ENCODE data around the gene PRPSAP1.

Gene PRPSAP1

DNA sequence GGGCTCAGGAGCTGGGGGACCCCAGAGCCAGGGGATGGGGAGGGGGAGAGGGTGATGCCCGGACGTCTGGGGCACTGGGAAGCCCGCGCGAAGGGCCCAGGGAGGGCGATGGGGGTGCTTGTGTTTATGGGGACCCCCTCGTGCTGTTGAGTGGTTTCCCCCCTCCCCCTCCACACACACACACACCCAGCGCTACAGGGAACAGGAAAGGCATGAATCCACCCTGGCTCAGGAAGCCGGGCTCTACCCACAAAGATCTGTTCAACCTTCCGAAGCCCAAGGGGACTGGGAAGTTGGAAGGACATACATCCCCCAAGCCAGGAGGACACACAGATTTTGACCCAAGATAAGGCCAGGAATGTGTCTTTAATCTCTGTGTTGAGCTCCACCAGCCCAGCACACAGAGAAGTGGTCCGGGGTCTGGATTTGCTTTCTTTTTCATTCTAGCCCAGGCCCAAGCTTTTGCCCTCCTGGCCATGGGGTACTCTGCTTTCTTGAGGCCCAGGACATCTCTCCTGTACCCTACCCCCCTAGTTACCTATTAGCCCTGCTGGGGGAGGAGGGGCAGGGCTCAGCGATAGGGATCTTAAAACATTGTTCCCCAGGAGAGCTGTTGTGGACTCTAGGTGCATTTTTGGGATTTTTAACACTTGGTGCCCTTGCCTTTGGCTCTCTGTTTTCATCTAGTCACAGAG is 87.3 kb downstream of the PRPSAP1 start:
- no peaks in the 10 kb centered on the region for H3K27me3 ChIP-seq (replicated peaks in 2 of 5; ENCODE audit: control insufficient read depth in 4 of 5, insufficient read depth in 5 of 5, low read length in 4 of 5)
- H3K9me3 ChIP-seq (ENCODE audit: control extremely low read depth in 1 of 5, control insufficient read depth in 4 of 5, insufficient read depth in 2 of 5, low read depth in 1 of 5, low read length in 4 of 5), result no peaks in the 10 kb centered on the region
- POLR2A ChIA-PET, result interaction anchor here (0.8 kb wide), 1 partner anchor 12 kb away, joined by 3 read pairs; no protein-coding TSS in a partner anchor
- CTCF ChIA-PET, result interaction anchor here (0.7 to 4.5 kb wide), 5 partner anchors 12 to 143 kb away, joined by 3 to 27 read pairs (median 5); no protein-coding TSS in a partner anchor
- DNase-seq, result peak in 2 of 3 donors; percentile 40 to 55
- WGBS (ENCODE audit: insufficient coverage), result 0% methylated on average over 3 of the region's 12 CpGs
- peak overlapping the region; percentile 89 to 94 for H3K27ac ChIP-seq (ENCODE audit: insufficient read depth in 1 of 2, low read depth in 1 of 2, low read length in 2 of 2, poor library complexity in 1 of 2, severe bottlenecking in 2 of 2)
- peaks cover 0 to 30% (median 8%) of the 10 kb centered on the region in 4 experiments for H3K36me3 ChIP-seq (ENCODE audit: control insufficient read depth in 4 of 4, insufficient read depth in 4 of 4, low read length in 3 of 4)
- H3K4me1 ChIP-seq (ENCODE audit: control extremely low read depth in 1 of 4, control insufficient read depth in 4 of 4, insufficient read depth in 4 of 4, low read length in 3 of 4), result peaks cover 26 to 82% (median 73%) of the 10 kb centered on the region in 4 experiments
- peak overlapping the region; percentile 71 to 97 (median 87) for H3K4me3 ChIP-seq (ENCODE audit: control insufficient read depth in 1 of 7, extremely low read depth in 1 of 7, insufficient read depth in 4 of 7, low read depth in 2 of 7, low read length in 6 of 7)

DNA sequence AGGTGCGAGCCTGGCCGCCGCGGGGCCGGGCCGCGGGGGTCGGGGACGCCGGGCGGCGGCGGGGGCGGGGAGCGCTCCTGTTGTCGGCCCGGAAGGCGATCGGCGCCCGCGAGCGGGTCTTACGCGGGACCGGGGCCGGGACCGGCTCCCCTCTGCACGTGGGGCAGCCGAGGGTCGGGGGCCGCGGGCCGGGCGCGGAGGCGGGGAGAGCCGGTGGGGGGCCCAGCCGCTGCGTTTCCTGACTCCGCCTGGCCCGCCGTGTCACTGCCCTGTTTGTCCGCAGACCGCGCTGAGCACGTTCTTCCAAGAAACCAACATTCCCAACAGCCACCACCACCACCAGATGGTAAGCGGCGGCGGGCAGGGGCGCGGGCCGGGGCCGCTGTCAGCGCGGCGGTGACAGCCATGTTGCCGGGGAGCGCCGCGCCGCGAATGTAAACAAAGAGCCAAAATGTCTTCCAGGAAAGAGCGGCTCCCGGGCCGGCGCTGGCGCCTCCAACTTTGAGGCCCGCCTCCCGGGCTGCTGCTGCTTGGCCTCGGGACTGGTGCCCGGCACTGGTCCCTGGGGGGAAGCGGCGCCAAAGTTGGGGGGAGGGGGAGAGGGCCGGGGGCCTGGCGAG is 88.0 kb downstream of the PRPSAP1 start:
- no peaks in the 10 kb centered on the region for H3K27me3 ChIP-seq (replicated peaks in 2 of 5; ENCODE audit: control insufficient read depth in 4 of 5, insufficient read depth in 5 of 5, low read length in 4 of 5)
- ChIA-PET CTCF (interaction anchor here (1.1 to 4.5 kb wide), 5 partner anchors 11 to 147 kb away, joined by 3 to 27 read pairs (median 5); no protein-coding TSS in a partner anchor), POLR2A (interaction anchor here (0.6 kb wide), 1 partner anchor 488 kb away, joined by 3 read pairs; no protein-coding TSS in a partner anchor)
- no peaks in the 10 kb centered on the region for H3K9me3 ChIP-seq (ENCODE audit: control extremely low read depth in 1 of 5, control insufficient read depth in 4 of 5, insufficient read depth in 2 of 5, low read depth in 1 of 5, low read length in 4 of 5)
- WGBS (ENCODE audit: insufficient coverage), result under 1% methylated on average over 60 of the region's 76 CpGs
- peaks cover 0 to 23% (median 7%) of the 10 kb centered on the region in 4 experiments for H3K36me3 ChIP-seq (ENCODE audit: control insufficient read depth in 4 of 4, insufficient read depth in 4 of 4, low read length in 3 of 4)
- peak overlapping the region; percentile 89 to 94 for H3K27ac ChIP-seq (ENCODE audit: insufficient read depth in 1 of 2, low read depth in 1 of 2, low read length in 2 of 2, poor library complexity in 1 of 2, severe bottlenecking in 2 of 2)
- H3K4me1 ChIP-seq (ENCODE audit: control extremely low read depth in 1 of 4, control insufficient read depth in 4 of 4, insufficient read depth in 4 of 4, low read length in 3 of 4), result peaks cover 26 to 81% (median 67%) of the 10 kb centered on the region in 4 experiments
- DNase-seq, result peak in 2 of 3 donors; percentile 61 to 68
- H3K4me3 ChIP-seq (ENCODE audit: control insufficient read depth in 1 of 7, extremely low read depth in 1 of 7, insufficient read depth in 4 of 7, low read depth in 2 of 7, low read length in 6 of 7), result peak overlapping the region; percentile 71 to 97 (median 87)

DNA sequence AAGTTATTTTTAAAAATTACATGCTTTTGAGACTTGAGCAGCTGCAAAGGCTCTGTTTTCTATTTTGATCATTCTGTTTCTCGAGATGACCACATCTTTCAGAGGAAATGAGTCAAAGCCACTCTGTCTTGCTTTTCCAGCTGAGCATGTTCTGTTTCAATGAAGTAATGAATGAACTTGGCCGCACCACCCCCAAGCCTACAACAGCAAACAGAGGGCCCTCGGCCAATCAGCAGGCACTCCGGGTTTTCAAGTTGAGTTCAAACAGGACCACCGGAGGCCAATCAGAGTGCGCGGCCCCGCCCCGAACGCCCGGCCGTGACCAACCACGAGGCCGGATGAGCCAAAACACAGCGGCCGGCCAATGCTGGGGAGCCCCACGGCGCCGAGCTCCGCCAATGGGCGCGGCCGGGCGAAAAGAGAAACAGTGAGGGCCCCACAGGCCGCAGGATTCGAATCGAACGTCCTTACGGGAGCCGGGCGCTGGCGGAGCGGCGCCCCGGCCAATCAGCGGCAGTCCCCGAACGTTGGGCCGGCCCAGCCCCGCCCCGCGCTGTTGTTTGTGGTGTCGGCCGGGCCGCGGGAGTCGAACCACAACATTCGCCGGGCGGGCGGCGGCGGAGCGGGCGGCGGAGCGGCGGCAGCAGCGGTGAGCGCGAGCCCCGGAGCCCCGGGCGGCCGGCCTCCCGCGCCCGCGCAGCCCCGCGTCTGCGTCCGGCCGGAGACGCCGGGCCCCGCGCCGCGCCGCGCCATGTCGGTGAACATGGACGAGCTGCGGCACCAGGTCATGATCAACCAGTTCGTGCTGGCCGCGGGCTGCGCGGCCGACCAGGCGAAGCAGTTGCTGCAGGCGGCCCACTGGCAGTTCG is 88.7 kb downstream of the PRPSAP1 start, which contains the start of gene UBALD2:
Gene UBALD2 (plus strand): TSS at position 594 of the 869 bp plus-strand sequence. CDS start 158 bp downstream, at position 752.
- peaks cover 26 to 85% (median 68%) of the 10 kb centered on the region in 4 experiments for H3K4me1 ChIP-seq (ENCODE audit: control extremely low read depth in 1 of 4, control insufficient read depth in 4 of 4, insufficient read depth in 4 of 4, low read length in 3 of 4)
- no peaks in the 10 kb centered on the region for H3K9me3 ChIP-seq (ENCODE audit: control extremely low read depth in 1 of 5, control insufficient read depth in 4 of 5, insufficient read depth in 2 of 5, low read depth in 1 of 5, low read length in 4 of 5)
- peak within 1 kb of the TSS; percentile 89 to 94 for H3K27ac ChIP-seq (ENCODE audit: insufficient read depth in 1 of 2, low read depth in 1 of 2, low read length in 2 of 2, poor library complexity in 1 of 2, severe bottlenecking in 2 of 2)
- H3K27me3 ChIP-seq (replicated peaks in 2 of 5; ENCODE audit: control insufficient read depth in 4 of 5, insufficient read depth in 5 of 5, low read length in 4 of 5), result no peaks in the 10 kb centered on the region
- peak; percentile 98 to 100 (median 99) for DNase-seq
- POLR2A ChIA-PET, result interaction anchor here (0.6 to 0.8 kb wide), 6 partner anchors 9 to 487 kb away, joined by 3 to 4 read pairs (median 4); no protein-coding TSS in a partner anchor
- peaks cover 0 to 19% (median 5%) of the 10 kb centered on the region in 4 experiments for H3K36me3 ChIP-seq (ENCODE audit: control insufficient read depth in 4 of 4, insufficient read depth in 4 of 4, low read length in 3 of 4)
- H3K4me3 ChIP-seq (ENCODE audit: control insufficient read depth in 1 of 7, extremely low read depth in 1 of 7, insufficient read depth in 4 of 7, low read depth in 2 of 7, low read length in 6 of 7), result peak within 1 kb of the TSS; percentile 71 to 97 (median 87)
- WGBS (ENCODE audit: insufficient coverage), result 0% methylated on average over 93 of the region's 94 CpGs
- CTCF ChIA-PET, result interaction anchor here (0.7 to 3.9 kb wide), 7 partner anchors 11 to 162 kb away, joined by 3 to 20 read pairs (median 4); no protein-coding TSS in a partner anchor

DNA sequence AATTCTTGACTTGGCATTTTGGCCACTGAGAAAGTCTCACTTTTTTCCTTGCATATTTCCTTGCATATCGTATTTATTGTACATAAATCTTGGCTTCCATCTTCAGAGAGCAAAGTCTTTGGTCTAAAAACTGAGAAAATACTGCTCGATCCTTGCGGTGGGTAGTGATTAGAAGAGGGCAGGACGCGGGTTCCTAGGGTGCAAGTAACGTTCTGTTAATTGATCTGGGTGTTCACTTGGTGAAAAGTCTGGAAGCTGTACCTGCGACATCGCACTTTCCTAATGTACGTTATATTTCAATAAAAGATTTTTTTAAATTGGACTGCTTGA is 89.3 kb downstream of the PRPSAP1 start:
- no peaks in the 10 kb centered on the region for H3K9me3 ChIP-seq (ENCODE audit: control extremely low read depth in 1 of 5, control insufficient read depth in 4 of 5, insufficient read depth in 2 of 5, low read depth in 1 of 5, low read length in 4 of 5)
- peaks cover 0 to 13% (median 3%) of the 10 kb centered on the region in 4 experiments for H3K36me3 ChIP-seq (ENCODE audit: control insufficient read depth in 4 of 4, insufficient read depth in 4 of 4, low read length in 3 of 4)
- WGBS (ENCODE audit: insufficient coverage), result 87% methylated on average over 6 of the region's 9 CpGs
- H3K4me1 ChIP-seq (ENCODE audit: control extremely low read depth in 1 of 4, control insufficient read depth in 4 of 4, insufficient read depth in 4 of 4, low read length in 3 of 4), result peaks cover 26 to 82% (median 66%) of the 10 kb centered on the region in 4 experiments
- ChIA-PET POLR2A (interaction anchor here (0.6 to 1.3 kb wide), 6 partner anchors 10 to 109 kb away, joined by 3 to 4 read pairs (median 4); no protein-coding TSS in a partner anchor), CTCF (interaction anchor here (0.7 to 3.9 kb wide), 8 partner anchors 11 to 162 kb away, joined by 3 to 20 read pairs (median 4); no protein-coding TSS in a partner anchor)
- DNase-seq, result no peak
- peak overlapping the region in 3 of 7 experiments; percentile 11 to 34 (median 20) for H3K4me3 ChIP-seq (ENCODE audit: control insufficient read depth in 1 of 7, extremely low read depth in 1 of 7, insufficient read depth in 4 of 7, low read depth in 2 of 7, low read length in 6 of 7)
- no peaks in the 10 kb centered on the region for H3K27me3 ChIP-seq (replicated peaks in 2 of 5; ENCODE audit: control insufficient read depth in 4 of 5, insufficient read depth in 5 of 5, low read length in 4 of 5)
- H3K27ac ChIP-seq (ENCODE audit: insufficient read depth in 1 of 2, low read depth in 1 of 2, low read length in 2 of 2, poor library complexity in 1 of 2, severe bottlenecking in 2 of 2), result peak overlapping the region in 1 of 2 experiments; percentile 74

DNA sequence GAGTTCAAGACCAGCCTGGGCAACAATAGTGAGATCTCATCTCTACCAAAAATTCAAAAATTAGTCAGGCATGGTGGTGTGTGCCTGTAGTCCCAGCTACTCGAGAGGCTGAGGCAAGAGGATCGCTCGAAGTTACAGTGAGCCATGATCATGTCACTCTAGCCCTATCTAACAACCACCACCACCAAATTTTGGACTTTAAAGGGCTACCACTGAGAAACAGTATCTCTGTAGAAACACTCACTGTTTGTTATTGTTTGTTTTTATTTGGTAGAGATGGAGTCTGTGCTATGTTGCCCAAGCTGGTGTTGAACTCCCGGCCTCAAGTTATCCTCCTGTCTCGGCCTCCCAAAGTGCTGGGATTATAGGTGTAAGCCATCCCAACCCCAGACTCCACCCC is 89.8 kb downstream of the PRPSAP1 start:
- H3K9me3 ChIP-seq (ENCODE audit: control extremely low read depth in 1 of 5, control insufficient read depth in 4 of 5, insufficient read depth in 2 of 5, low read depth in 1 of 5, low read length in 4 of 5), result no peaks in the 10 kb centered on the region
- no peaks in the 10 kb centered on the region for H3K27me3 ChIP-seq (replicated peaks in 2 of 5; ENCODE audit: control insufficient read depth in 4 of 5, insufficient read depth in 5 of 5, low read length in 4 of 5)
- H3K27ac ChIP-seq (ENCODE audit: insufficient read depth in 1 of 2, low read depth in 1 of 2, low read length in 2 of 2, poor library complexity in 1 of 2, severe bottlenecking in 2 of 2), result peak overlapping the region in 1 of 2 experiments; percentile 74
- no peak overlapping the region for H3K4me3 ChIP-seq (ENCODE audit: control insufficient read depth in 1 of 7, extremely low read depth in 1 of 7, insufficient read depth in 4 of 7, low read depth in 2 of 7, low read length in 6 of 7)
- CTCF ChIA-PET, result interaction anchor here (0.8 to 3.9 kb wide), 6 partner anchors 12 to 145 kb away, joined by 3 to 20 read pairs (median 4); no protein-coding TSS in a partner anchor
- DNase-seq, result no peak
- H3K36me3 ChIP-seq (ENCODE audit: control insufficient read depth in 4 of 4, insufficient read depth in 4 of 4, low read length in 3 of 4), result peaks cover 0 to 9% (median under 1%) of the 10 kb centered on the region in 4 experiments
- peaks cover 26 to 77% (median 61%) of the 10 kb centered on the region in 4 experiments for H3K4me1 ChIP-seq (ENCODE audit: control extremely low read depth in 1 of 4, control insufficient read depth in 4 of 4, insufficient read depth in 4 of 4, low read length in 3 of 4)
- WGBS (ENCODE audit: insufficient coverage), result 95% methylated on average over 3 of the region's 5 CpGs
- POLR2A ChIA-PET, result interaction anchor here (0.7 to 1.3 kb wide), 2 partner anchors 17 to 125 kb away, joined by 3 read pairs; no protein-coding TSS in a partner anchor

DNA sequence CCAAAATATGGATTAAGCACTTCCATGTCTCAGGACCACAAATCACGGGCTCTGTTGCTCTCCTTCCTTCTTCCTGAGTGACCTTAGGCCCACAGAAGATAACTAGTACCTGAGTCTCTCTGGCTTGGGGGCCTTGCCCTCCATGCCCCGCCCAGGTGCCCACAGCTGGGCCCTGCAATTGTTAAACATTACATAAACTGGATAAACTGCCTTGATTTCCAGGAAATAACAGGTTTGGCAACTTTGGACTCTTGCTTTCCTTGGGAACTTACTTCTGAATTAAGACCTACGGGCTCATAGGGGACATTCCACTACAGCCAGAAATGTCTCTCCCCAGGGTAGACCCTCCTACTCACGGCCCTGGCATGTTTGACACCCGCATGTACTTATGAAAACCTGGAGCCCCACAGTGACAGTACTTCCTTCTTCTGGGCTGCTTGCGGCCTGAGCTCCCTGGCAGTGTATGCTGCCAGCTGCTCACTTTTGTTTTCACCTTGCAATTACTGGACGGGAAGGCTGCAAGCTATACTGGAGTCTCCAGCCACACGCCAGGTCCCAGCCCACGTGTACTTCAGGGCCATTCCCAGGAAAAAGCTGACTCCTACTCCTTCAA is 90.9 kb downstream of the PRPSAP1 start:
- Histone ChIP-seq H3K27ac (ENCODE audit: insufficient read depth in 1 of 2, low read depth in 1 of 2, low read length in 2 of 2, poor library complexity in 1 of 2, severe bottlenecking in 2 of 2) (no peak overlapping the region), H3K4me1 (ENCODE audit: control extremely low read depth in 1 of 4, control insufficient read depth in 4 of 4, insufficient read depth in 4 of 4, low read length in 3 of 4) (peaks cover 23 to 67% (median 51%) of the 10 kb centered on the region in 4 experiments), H3K9me3 (ENCODE audit: control extremely low read depth in 1 of 5, control insufficient read depth in 4 of 5, insufficient read depth in 2 of 5, low read depth in 1 of 5, low read length in 4 of 5) (no peaks in the 10 kb centered on the region), H3K36me3 (ENCODE audit: control insufficient read depth in 4 of 4, insufficient read depth in 4 of 4, low read length in 3 of 4) (peaks cover 0 to 5% (median 0%) of the 10 kb centered on the region in 4 experiments), H3K4me3 (ENCODE audit: control insufficient read depth in 1 of 7, extremely low read depth in 1 of 7, insufficient read depth in 4 of 7, low read depth in 2 of 7, low read length in 6 of 7) (peak overlapping the region in 4 of 7 experiments; percentile 6 to 37 (median 23)), H3K27me3 (replicated peaks in 2 of 5; ENCODE audit: control insufficient read depth in 4 of 5, insufficient read depth in 5 of 5, low read length in 4 of 5) (no peaks in the 10 kb centered on the region)
- 15% methylated on average over 7 of the region's 9 CpGs for WGBS (ENCODE audit: insufficient coverage)
- ChIA-PET POLR2A (interaction anchor here (1.1 to 1.3 kb wide), 2 partner anchors 16 to 21 kb away, joined by 3 read pairs; no protein-coding TSS in a partner anchor), CTCF (interaction anchor here (0.8 to 3.9 kb wide), 6 partner anchors 11 to 1347 kb away, joined by 3 to 20 read pairs (median 6); no protein-coding TSS in a partner anchor)
- peak; percentile 62 to 90 (median 89) for DNase-seq
